Naive B cell (primary cell): ENCODE data around the gene CEBPB. TPM values are rescaled to one million over a fixed set of nuclear protein-coding genes. Genes with fewer than 3 reads are reported as not detected.

Source experiments
- ATAC-seq, 2 donors: fragments of 150-1000 bp; cut with Tn5 transposase; 2 replicates each; pipeline ENCODE4 v1.10.0; 2021; ENCODE audit warnings: low read depth in 2 of 2, mild to moderate bottlenecking in 2 of 2, moderate library complexity in 2 of 2
- DNase-seq: peaks from one replicate; pipeline ENCODE4 v3.0.0; 2022
- H3K27ac Mint-ChIP-seq, 6 donors: one replicate each; pipeline ENCODE4 v1.8.0; 2020 to 2022; ENCODE audit warnings: mild to moderate bottlenecking in 6 of 6, mixed read lengths in 6 of 6, moderate library complexity in 5 of 6, inconsistent platforms in 2 of 6
- H3K27me3 Mint-ChIP-seq, 3 donors: one replicate each; pipeline ENCODE4 v1.8.0; 2021 to 2022; ENCODE audit warnings: mixed read lengths in 3 of 3, mild to moderate bottlenecking in 1 of 3
- H3K36me3 Mint-ChIP-seq, 2 donors: one replicate each; pipeline ENCODE4 v1.8.0; 2020 to 2022; ENCODE audit warnings: mixed read lengths in 2 of 2, inconsistent platforms in 1 of 2, mild to moderate bottlenecking in 1 of 2
- H3K4me1 Mint-ChIP-seq, 3 donors: one replicate each; pipeline ENCODE4 v1.8.0; 2020 to 2022; ENCODE audit warnings: mixed read lengths in 3 of 3, inconsistent platforms in 1 of 3, mild to moderate bottlenecking in 1 of 3, moderate library complexity in 1 of 3
- H3K4me3 Mint-ChIP-seq, 8 donors: one replicate each; pipeline ENCODE4 v1.8.0; 2020 to 2022; ENCODE audit warnings: mild to moderate bottlenecking in 8 of 8, mixed read lengths in 8 of 8, moderate library complexity in 8 of 8, inconsistent platforms in 2 of 8
- H3K9me3 Mint-ChIP-seq, 7 donors: one replicate each; pipeline ENCODE4 v1.8.0; 2020 to 2022; ENCODE audit warnings: mixed read lengths in 7 of 7, mild to moderate bottlenecking in 5 of 7, inconsistent platforms in 2 of 7, moderate library complexity in 1 of 7
- polyA plus RNA-seq, 6 donors: library from polyadenylated mRNA; unstranded; fragments of 300-500 nt; fragmentation: Illumina TruSeq; gene quantifications; one replicate each; pipeline ENCODE4 v1.2.3, GENCODE V29; 2021; ENCODE audit warnings: low read depth in 6 of 6

CEBPB gene
- 10 to 100 TPM in 4 of 6 donors, 1 to 10 TPM in 2; 8.3 to 17.0 (median 13.0) TPM for polyA plus RNA-seq

- peak; percentile 86 for DNase-seq
- peak; percentile 51 to 60 for ATAC-seq
- Mint-ChIP-seq H3K27ac (peak within 1 kb of the TSS in 4 of 6 donors; percentile 59 to 89 (median 76)), H3K9me3 (no peaks in the 10 kb centered on the region), H3K36me3 (no peaks in the 10 kb centered on the region), H3K27me3 (peaks cover 0 to 8% (median 8%) of the 10 kb centered on the region in 3 donors), H3K4me1 (peaks cover 19 to 33% (median 31%) of the 10 kb centered on the region in 3 donors), H3K4me3 (peak within 1 kb of the TSS; percentile 76 to 99 (median 84))
These were observed at the start of gene CEBPB for GRCh38 chr20:50190251-50191064. CEBPB (plus strand) TSS chr20:50190830; CDS start chr20:50191034, 204 bp downstream.

- Mint-ChIP-seq H3K27me3 (no peaks in the 10 kb centered on the region), H3K9me3 (no peaks in the 10 kb centered on the region), H3K4me1 (peaks cover 20 to 28% (median 27%) of the 10 kb centered on the region in 3 donors), H3K27ac (no peak overlapping the region), H3K4me3 (no peak overlapping the region), H3K36me3 (peaks cover 0 to 29% of the 10 kb centered on the region in 2 donors)
- ATAC-seq (no peak), DNase-seq (no peak)
These were observed 49.5 kb upstream of the CEBPB start for GRCh38 chr20:50141018-50141675.

- Mint-ChIP-seq H3K9me3 (no peaks in the 10 kb centered on the region), H3K36me3 (peaks cover 0 to 29% of the 10 kb centered on the region in 2 donors), H3K4me1 (peaks cover 28 to 36% (median 35%) of the 10 kb centered on the region in 3 donors)
These were observed 48.6 kb upstream of the CEBPB start for GRCh38 chr20:50141811-50142561.

GRCh38 chr20:50142812-50143211 lies 47.8 kb upstream of the CEBPB start:
- Mint-ChIP-seq H3K4me1 (peaks cover 37 to 41% (median 40%) of the 10 kb centered on the region in 3 donors), H3K27me3 (no peaks in the 10 kb centered on the region), H3K9me3 (no peaks in the 10 kb centered on the region), H3K4me3 (peak overlapping the region in 1 of 8 donors; percentile 29), H3K36me3 (peaks cover 0 to 29% of the 10 kb centered on the region in 2 donors), H3K27ac (peak overlapping the region in 2 of 6 donors; percentile 5 to 73)
- no peak for DNase-seq
- ATAC-seq = no peak

More at GRCh38 chr20:50141811-50142561, 48.6 kb upstream of the CEBPB start:
- H3K27me3 Mint-ChIP-seq = no peaks in the 10 kb centered on the region
- DNase-seq (no peak), ATAC-seq (no peak)
- peak overlapping the region in 1 of 8 donors; percentile 25 for H3K4me3 Mint-ChIP-seq
- H3K27ac Mint-ChIP-seq = no peak overlapping the region

- DNase-seq (no peak), ATAC-seq (no peak)
- H3K9me3 Mint-ChIP-seq = no peaks in the 10 kb centered on the region
- peaks cover 0 to 29% of the 10 kb centered on the region in 2 donors for H3K36me3 Mint-ChIP-seq
- H3K27me3 Mint-ChIP-seq = no peaks in the 10 kb centered on the region
- peak overlapping the region in 1 of 8 donors; percentile 1 for H3K4me3 Mint-ChIP-seq
- peak overlapping the region in 3 of 6 donors; percentile 37 to 63 (median 60) for H3K27ac Mint-ChIP-seq
- H3K4me1 Mint-ChIP-seq = peaks cover 46 to 50% (median 47%) of the 10 kb centered on the region in 3 donors
These were observed 46.3 kb upstream of the CEBPB start for GRCh38 chr20:50144362-50144761.

GRCh38 chr20:50145566-50145965 lies 45.1 kb upstream of the CEBPB start:
- Mint-ChIP-seq H3K9me3 (no peaks in the 10 kb centered on the region), H3K27ac (peak overlapping the region; percentile 91 to 99 (median 97)), H3K4me3 (peak overlapping the region in 6 of 8 donors; percentile 29 to 82 (median 44)), H3K27me3 (no peaks in the 10 kb centered on the region), H3K36me3 (peaks cover 0 to 19% of the 10 kb centered on the region in 2 donors), H3K4me1 (peaks cover 42 to 53% (median 52%) of the 10 kb centered on the region in 3 donors)
- ATAC-seq (no peak), DNase-seq (no peak)

- Mint-ChIP-seq H3K36me3 (peaks cover 0 to 16% of the 10 kb centered on the region in 2 donors), H3K4me1 (peaks cover 46 to 59% (median 58%) of the 10 kb centered on the region in 3 donors), H3K27ac (peak overlapping the region; percentile 93 to 99 (median 97)), H3K27me3 (no peaks in the 10 kb centered on the region), H3K4me3 (peak overlapping the region; percentile 36 to 83 (median 82)), H3K9me3 (no peaks in the 10 kb centered on the region)
- no peak for ATAC-seq
- no peak for DNase-seq
These were observed 44.4 kb upstream of the CEBPB start for GRCh38 chr20:50146214-50146613.

GRCh38 chr20:50146732-50147662 lies 43.6 kb upstream of the CEBPB start:
- peaks cover 51 to 65% (median 64%) of the 10 kb centered on the region in 3 donors for H3K4me1 Mint-ChIP-seq
- ATAC-seq = peak; percentile 93 to 95

GRCh38 chr20:50149481-50150254 lies 41.0 kb upstream of the CEBPB start:
- H3K27me3 Mint-ChIP-seq = no peaks in the 10 kb centered on the region
- no peak for ATAC-seq
- H3K27ac Mint-ChIP-seq = peak overlapping the region in 5 of 6 donors; percentile 1 to 99 (median 56)
- no peak for DNase-seq
- H3K36me3 Mint-ChIP-seq = no peaks in the 10 kb centered on the region
- H3K9me3 Mint-ChIP-seq = no peaks in the 10 kb centered on the region
- H3K4me1 Mint-ChIP-seq = peaks cover 55 to 75% (median 73%) of the 10 kb centered on the region in 3 donors
- peak overlapping the region in 1 of 8 donors; percentile 47 for H3K4me3 Mint-ChIP-seq

More at GRCh38 chr20:50146732-50147662, 43.6 kb upstream of the CEBPB start:
- Mint-ChIP-seq H3K9me3 (no peaks in the 10 kb centered on the region), H3K27ac (peak overlapping the region; percentile 93 to 99 (median 97)), H3K27me3 (no peaks in the 10 kb centered on the region), H3K36me3 (peaks cover 0 to 14% of the 10 kb centered on the region in 2 donors), H3K4me3 (peak overlapping the region; percentile 60 to 83 (median 82))
- peak; percentile 84 for DNase-seq

GRCh38 chr20:50151034-50151743 lies 39.4 kb upstream of the CEBPB start:
- DNase-seq = no peak

More at GRCh38 chr20:50151034-50151743, 39.4 kb upstream of the CEBPB start:
- Mint-ChIP-seq H3K4me3 (peak overlapping the region in 6 of 8 donors; percentile 22 to 91 (median 82)), H3K4me1 (peaks cover 51 to 70% (median 64%) of the 10 kb centered on the region in 3 donors), H3K27me3 (no peaks in the 10 kb centered on the region), H3K9me3 (no peaks in the 10 kb centered on the region), H3K27ac (peak overlapping the region in 5 of 6 donors; percentile 20 to 99 (median 69)), H3K36me3 (no peaks in the 10 kb centered on the region)
- ATAC-seq = no peak
